Left renal pelvis (tissue), 4 donors: Measurements from ENCODE around the gene CDH23. TPM values are rescaled to one million over a fixed set of nuclear protein-coding genes. Genes with fewer than 3 reads are reported as not detected.

Experiments
- DNase-seq, 4 donors: peaks; one replicate each; pipeline ENCODE4 v3.0.0-alpha.2; 2013; ENCODE audit warnings: low read depth in 4 of 4, low spot score in 3 of 4
- polyA plus RNA-seq, 4 donors: library from polyadenylated mRNA; unstranded; fragments of 120-200 nt; gene quantifications; one replicate each; pipeline ENCODE4 v1.2.1, GENCODE V29; 2013; ENCODE audit not compliant: insufficient read length in 4 of 4

CDH23 gene
- polyA plus RNA-seq, 4 donors = 1.5 to 28.3 (median 2.7) TPM

DNA sequence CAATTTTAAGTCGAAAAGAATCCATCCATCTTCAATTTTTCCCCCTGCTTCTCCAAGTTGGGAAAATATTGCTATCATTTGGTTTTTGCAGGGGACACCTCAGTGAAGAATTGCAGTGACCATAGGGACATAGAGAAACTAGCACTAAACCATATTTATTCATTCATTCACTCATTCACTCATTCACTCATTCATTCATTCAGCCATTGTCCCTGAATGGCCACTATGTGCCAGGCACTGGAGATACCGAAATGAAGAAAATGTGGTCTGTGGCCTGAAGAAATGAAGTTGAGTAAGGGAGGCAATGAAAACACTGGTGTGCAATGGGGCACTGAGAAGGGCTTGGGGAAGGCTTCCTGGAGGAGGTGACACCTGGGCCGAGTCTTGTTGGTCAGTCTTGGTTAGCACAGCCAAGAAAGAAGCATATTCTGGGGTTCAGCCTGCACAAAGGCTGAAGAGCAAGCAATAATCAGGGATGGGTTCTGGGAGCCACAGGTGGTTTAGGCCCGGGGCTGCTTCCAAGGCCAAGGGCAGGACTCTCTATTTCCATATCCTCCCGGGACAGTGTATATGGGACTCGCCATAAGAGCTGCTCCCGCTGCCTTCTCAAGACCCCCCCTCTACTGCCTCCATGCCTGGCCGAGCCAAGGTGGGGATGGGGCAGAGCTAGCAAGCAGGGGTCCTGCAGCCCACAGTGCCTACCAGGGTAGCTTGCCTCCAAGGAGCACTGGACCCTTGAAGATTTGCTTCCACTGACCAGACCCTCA lies 348.4 kb downstream of the CDH23 start:
- no peak for DNase-seq

DNA sequence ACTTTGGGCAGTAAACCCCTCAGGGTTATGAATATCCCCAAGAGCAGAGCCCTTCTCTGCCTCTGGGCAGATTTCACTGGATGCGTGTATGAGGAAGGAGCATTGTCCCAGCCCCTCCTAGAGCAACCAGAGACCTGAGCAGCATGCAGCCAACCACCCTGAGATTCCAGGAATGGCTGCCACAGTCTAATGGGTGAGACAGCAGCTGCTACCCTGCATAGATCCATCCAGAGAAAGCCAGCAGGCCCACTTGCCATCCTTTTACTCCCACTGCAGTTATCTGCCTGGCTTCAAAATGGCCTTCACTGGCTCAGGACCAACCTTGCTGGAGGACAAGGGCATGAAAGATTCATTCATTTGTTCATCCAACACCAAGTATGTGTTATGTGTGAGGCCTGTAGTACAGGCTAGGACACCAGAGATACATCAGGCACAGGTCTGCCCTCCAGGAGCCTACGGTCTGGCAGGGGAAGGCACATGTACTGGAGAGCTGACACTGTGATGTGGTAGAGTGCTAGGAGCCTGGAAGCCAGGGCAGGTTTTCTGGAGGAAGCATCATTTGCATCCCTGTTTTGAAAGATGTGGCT lies 349.0 kb downstream of the CDH23 start:
- no peak for DNase-seq

DNA sequence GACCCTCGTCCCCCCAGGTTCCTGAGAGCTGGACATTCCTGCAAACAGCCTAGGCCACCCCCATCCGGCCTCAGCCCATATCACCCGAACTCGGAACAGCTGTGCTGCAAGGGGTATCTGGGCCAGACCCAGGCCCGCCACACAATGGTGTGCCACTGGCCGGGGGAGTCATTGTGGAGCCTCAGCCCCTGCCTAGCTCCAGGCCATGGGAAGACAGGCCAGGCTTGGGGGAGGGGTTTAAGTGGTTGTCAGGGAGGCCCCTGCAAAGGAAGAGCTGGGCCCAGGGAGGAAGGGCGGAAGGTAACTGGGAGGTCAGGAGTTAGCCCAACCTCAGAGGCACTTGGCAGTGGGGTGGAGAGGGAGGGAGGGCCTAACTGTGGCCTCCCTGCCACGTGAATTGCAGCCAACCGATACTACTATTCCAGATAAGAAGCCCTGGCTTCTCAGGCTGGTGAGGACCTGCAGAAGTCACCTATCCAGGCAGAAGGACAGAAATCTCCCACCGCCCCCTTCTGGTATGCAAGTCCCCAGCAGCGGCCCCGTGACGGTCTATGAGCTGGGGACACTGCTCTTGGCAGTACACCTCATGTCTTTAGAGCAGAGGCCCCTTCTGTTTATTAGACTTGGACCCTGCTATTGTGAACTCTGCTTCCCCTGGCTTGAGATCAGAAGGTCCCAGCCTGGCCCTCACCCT lies 349.8 kb downstream of the CDH23 start:
- DNase-seq = no peak

DNA sequence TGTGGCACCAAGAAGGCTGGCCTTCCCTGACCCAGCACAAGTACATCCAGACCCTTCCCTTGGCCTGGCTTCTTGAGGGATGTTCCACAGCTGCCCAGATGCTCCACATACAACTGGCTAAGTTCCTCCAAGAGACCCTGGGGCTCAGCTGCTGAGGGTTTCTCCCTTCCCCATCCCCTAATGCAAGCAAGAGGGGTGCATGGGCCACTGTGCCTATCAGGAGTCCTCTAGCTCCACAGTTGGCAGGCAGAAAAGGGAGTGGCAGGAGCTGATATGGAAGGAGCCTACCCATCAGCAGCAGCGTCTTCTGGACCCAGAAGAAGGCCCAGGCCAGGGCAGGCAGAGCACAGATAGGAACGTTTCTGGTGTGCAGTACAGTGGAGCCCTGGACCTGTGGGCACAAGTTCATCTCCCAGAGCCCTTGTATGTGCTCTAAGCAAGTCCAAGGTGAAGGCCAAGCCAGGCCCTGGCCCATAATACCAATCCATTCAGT lies 350.4 kb downstream of the CDH23 start:
- no peak for DNase-seq

DNA sequence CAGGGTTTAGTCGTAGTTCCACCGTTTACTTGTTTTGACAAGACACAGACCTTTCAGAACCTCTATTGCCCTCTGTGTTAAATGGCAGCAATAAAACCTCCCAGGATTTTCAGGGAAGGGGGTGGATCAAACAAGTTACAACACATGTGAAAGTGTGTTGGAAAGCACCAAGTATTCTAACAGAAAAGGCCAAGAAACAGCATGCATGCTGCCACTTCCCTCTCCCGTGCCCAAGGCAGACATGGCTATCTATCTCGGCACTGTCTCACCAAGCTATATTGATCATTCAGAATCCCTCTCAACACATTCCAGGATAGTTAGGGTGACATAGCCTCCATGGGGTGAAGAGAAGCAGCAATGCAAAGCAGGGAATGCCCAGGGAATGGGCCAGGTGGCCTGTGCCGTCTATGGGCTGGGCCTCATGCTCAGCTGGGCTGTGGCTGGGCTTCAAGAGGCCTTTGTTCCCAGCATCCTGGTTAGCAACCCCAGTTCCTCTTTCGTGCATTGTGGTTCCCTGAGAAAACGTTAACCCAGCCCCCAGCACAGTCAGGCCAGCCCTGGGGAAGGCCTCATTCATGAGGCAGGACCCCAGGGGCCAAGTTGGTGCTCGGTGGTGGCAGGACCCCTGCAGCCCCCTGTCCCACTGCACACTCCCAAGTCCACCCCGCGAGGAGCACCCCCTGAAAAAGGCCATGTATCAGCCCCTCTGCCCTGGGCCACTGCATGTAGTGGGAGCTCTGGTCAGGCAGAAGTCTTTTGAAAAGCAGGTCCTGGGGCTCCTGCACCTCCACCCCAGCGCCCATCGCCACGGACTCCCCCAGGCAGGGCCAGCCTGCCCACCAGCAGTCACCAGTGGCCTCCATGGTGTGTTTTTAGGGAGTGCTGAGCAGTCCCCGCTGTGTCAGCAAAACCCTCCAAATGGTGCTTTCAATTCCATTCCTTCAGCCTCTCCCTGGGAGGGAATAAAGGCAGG lies 351.1 kb downstream of the CDH23 start:
- DNase-seq = no peak

DNA sequence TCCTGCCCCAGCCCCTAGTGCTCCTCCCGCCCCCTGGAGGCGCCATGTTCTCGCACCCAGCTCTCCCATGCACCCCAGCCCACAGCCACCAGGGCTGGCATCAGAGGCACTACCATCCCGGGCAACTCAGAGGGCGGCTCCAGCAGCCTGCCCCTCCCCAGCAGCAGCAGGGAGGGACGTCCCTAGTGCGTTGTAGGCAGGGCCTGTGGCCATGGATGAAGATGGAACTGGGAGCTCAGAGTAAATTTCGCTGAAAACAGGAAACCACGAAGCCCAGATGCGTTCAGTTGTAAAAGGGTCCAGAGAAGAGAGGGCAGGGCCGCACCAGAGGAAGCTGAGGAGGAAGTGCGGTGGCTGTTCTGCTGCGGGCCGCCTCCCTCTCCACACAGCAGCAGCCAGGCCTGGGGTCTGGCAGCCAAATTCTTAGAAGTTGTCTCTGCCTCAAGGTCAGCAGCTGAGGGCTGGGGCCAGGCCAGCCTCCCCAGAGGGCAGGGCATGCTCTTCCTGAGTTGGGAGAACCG lies 352.0 kb downstream of the CDH23 start:
- DNase-seq = no peak

DNA sequence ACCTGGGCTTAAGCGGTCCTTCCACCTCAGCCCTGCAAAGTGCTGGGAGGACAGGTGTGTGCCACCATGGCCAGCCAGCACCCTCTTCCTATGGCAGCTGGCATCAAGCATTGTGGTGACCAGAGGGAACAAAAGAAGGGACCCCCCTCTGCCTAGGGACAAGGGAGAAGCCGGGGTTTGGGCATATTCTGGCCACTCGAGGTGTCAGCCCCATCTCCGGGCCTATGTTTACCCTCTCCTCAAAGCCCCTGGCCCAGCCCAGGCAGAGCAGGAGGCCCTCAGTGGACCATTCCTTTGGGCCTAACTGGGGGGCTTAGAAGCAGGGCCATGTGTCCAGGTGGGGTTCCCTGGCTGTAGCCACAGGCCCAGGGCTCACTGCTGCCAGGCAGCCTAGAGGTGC lies 352.7 kb downstream of the CDH23 start:
- no peak for DNase-seq

DNA sequence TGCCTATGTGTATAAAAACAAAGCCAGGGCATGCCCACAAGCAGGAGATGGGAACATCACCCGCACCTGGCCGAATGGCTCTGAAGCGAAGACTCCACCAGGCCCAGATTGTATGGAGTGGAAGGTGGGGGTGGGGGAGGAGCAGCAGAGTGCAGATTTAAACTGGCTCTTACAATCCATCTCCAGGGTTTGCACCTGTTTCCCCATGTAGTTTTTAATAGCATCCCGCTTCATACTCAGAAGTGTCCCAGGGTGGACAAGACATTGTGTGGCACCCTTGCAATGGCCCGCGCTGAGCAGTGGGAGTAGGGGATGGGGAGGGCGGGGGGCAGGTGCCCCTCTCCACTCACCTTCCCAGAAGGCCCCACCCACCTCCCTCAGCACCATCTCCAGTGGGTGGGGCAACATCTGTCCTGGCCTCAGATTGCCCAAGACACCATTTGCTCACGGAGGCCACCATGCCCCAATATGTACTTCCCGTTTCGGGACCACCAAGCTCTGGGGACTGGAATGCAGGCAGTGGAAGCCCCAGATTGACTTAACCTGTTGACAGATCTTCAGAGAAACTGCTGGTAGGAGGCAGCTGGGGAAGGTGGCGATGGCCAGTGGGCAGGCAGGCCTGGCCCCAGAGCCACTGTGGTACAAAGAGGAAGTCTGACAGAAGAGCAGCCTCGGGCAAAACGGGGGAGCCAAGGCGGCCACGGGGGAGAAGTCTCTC lies 353.6 kb downstream of the CDH23 start:
- no peak for DNase-seq

DNA sequence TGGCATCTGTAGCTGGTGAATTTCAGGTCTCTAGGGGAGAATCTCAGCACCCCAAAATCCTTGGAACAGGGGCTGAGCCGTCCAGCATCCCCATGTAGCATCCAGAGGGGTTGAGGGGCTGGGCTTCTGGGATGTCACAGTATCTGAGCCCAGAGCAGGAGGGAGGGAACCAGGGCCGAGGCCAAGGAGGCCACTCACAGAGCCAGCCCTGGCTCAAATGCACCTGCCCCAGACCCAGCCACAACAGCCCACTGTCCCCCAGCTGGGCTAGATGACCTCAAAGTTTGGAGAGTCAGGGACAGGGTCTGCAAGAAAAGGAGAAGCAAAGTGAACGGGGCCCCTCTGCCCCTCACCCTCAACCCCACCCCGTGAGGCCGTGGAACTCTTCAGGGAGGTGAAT lies 354.3 kb downstream of the CDH23 start:
- no peak for DNase-seq

DNA sequence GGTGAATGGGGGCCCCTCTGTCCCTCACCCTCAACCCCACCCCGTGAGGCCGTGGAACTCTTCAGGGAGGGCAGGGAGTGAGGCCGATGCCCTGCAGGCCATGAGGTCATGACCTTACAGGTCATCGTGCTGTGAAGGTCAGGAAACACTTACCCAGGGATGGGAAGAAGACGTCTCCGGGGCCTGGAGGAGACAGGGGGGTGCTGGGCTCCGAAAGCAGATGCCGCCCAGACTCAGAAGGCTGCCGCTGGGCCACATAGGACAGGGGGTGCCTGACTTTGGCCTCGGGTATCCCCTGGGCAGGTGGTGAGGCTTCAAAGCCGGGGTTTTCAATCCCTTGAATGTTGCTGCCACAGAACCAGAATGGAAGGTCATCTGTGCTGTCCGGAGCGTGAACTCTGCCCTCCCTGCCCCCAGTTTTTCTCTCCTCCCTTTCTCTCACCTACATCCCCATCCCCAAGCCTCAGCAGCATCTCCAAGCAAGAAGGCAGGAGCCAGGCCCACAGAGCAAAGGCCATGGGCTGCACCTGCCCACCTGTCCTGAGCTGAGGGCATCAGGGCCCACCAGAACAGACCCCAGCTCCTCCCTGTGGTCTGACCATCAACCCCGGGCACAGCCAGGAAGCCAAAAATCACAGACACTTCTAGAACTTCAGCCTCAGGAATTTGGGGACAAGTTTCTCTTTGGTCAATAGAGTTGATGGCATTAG lies 354.9 kb downstream of the CDH23 start:
- no peak for DNase-seq

DNA sequence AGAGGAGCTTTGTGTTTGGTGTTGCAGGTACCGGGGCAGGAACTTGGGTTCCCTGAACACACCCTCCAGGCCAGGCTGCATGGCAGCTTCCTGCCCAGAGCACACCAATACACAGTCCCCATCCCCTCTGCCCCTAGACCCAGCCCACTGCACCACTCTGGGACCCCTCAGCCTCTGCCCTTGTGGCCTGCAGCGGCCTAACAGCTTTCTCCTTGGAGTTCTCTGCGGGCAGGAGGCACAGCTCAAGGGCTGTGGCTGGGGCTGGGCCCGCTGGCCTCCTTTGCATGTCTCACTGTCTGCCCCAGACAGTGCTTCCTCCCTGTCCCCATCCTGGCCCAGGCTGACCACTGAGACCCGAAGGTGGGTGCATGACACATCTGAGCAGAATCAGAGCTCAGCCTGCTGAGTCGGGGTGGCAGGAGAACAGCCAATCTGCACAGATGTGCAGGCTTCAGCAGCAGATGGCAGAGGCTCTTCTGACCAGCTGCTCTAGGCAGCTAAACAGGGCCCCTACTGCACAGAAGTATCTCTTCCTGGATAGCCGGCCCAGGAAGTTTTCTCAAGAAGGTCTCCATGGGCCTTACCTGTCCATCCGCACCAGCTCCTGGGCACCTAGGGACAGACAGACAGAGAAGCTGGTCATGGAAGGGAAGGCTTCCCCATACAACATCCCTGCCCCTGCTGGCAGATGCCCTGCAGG lies 355.8 kb downstream of the CDH23 start:
- no peak for DNase-seq

DNA sequence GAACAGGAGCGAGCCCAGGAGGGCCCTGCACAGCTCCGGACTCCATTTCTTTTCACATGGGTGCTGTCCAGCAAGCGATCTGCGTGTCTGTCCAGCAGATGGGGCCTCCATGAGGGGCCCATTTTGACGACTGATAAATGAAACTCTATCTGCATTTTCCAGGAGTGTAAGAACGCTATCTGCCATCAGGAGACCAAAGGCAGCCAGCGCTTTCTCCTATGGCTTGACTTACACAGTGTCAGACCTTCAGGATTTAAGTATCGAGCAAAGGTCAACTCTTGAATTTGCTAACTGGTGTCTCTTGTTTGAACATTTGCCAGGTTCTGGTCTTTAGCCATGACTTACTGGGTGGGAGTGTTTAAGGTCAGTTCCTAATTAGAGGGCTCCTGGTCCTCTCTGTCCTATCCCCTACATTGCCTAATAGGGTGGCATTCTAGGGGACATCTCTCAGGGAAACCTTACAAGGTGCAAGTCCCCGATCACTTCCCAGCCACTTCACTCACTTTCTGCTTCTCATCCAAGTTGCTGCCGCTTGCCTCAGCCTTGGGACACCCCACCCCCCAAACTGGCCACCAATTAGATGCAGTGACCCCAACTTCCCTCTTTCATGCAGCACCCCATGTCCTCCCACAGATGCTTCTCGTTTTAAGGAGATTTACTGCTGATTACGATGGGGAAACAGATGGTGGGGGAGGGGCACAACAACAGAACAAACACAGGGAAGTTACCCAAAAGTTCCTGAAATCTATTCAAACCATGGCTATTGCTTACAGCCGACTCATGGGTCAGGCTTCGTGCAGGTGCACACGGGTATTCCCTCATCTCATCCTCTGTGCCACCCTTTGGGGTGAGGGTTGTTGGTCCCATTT lies 356.6 kb downstream of the CDH23 start:
- DNase-seq = no peak

DNA sequence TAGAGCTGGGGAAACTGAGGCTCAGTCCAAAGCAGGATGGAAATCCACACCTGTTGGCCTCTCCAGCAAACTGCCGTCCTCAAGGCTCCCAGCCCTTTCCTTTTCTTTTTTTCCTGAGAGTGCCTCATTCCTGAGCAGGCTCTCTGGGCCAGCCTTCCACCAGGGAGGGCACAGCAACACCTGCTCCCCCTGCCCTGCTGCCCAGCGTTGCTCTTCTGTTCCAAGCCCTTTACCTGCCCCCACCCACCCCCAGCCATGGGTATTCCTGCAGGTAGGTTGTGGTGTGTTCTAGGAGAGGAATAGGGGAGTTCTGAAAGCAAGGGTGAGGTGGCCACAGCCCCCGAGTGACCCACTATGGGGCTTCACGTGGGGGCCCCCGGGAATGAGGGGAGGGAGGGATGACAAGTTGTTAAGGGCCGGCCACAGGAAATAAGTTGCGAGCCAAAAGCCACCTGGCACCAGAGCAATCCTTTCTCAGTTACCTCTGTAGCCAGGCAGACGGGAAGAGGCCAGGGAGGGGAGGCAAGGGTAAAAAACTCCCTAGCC lies 357.3 kb downstream of the CDH23 start:
- DNase-seq = no peak

DNA sequence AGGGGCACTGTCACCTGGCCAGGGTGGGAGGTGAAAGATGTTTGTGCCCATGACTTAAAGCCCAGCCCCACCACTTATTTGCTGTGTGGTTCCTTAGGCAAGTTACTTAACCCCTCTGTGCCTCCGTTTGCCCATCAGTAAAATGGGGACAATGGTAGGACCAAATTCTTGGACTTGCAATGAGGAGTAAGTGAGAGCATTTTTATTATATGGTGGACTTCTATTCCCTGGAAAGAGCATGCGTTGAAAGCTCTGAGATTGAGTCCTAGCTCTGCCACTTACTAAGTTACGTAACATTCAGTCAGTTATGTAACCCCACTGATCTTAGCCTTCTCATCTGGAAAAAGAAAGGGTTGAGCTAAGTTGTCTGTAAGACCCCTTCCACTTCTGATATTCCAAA lies 357.8 kb downstream of the CDH23 start:
- DNase-seq = no peak

DNA sequence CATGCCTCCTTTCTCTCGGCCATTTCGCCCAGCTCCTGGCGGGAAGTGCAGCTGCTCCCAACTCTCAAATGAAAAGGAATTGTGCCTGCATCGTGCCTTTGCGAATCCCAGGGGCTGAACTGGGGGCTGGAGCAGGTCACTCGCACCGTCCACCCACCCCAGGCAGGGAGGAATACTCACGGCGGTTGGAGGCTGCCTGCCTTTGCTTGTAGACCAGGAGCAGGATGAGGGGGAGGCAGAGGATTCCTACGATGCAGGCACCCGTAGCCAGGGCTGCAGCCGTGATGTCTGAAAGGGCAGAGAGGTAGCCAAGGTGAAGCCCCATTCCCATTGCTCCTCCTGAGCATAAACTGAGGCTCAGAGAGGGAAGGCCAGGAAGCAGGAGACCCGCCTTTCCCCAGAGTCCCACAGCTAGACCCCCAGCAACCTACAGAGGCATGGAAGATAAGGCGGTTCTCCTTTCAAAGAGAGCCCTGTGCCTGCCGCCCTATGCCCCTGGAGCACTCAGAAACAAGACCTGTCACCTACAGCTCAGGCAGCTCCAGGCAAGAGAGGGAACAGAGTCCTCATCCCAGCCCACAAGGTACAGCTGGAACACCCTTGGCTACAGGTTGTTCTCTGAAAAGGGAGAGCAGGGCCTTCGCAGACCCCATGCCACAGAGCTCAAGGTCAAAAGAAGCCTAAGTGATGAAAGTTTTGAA lies 358.6 kb downstream of the CDH23 start:
- DNase-seq = no peak

DNA sequence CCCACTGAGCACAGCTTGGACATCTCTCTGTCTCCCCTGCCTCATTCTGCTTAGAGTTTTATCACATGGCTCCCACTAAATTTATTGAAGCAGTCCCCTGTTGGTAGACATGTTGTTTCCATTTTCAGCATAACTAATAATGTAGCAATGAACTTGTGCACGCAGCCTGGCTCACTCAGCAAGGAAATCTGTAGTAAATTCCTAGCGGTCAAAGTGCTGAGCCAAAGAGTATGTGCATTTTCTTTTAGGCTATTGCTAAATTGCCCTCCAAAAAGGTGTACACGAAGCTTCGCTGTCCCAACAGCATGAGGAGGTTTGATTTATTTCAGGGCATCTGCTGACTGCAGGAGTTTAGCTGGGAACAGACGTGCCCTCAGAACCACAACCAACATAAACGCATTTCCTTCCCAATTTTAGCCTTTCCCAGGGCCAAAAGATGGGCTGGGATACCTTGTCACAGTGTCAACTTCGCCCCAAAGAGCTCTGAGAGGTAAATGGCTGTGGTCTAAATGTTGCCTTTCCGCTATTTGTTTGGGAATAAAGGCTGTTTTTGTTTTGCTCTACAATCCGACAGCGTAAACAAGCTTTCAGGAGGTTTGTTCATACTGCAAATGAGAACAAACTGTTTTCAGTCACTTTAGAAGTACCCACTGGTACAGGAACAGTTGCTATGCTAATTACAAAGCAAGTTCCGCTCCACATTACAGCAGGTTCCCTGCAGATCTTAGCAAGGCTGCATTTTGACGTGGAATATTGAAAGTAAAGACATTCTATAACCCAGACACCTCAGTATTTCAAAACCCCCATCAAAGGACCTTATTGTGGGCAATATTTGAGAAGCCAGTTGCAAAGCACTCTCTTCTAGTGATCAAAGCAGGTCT lies 359.8 kb downstream of the CDH23 start:
- DNase-seq = no peak
